Astrocyte (in vitro differentiated cells and primary cell): ENCODE measurements around the gene OTOGL. TPM values are rescaled to one million over a fixed set of nuclear protein-coding genes. Genes with fewer than 3 reads are reported as not detected.
A peak's percentile ranks its signal among the peaks of the same experiment; 100 is the strongest.

ENCODE experiments used
- DNase-seq: peaks from one replicate; pipeline ENCODE4 v3.0.0-alpha.2; 2010; ENCODE audit warnings: low read depth
- FAIRE-seq: peaks from 2 replicates; lab custom pipeline; 2011; peaks lifted over from hg19 to GRCh38; lab: Jason Lieb, UNC
- H2AFZ ChIP-seq: 2 replicates; pipeline ENCODE4 v1.6.0; 2012; ENCODE audit warnings: low read depth, low read length, inconsistent platforms
- H3K27ac ChIP-seq: 2 replicates; pipeline ENCODE4 v1.5.1; 2011; ENCODE audit warnings: low read depth, low read length, inconsistent platforms
- H3K27me3 ChIP-seq: 2 replicates; pipeline ENCODE4 v1.6.0; 2011; ENCODE audit warnings: low read length, inconsistent platforms; ENCODE audit not compliant: insufficient read depth
- H3K36me3 ChIP-seq: 2 replicates; pipeline ENCODE4 v1.5.1; 2011; ENCODE audit warnings: low read length, inconsistent platforms; ENCODE audit not compliant: insufficient read depth
- H3K4me1 ChIP-seq: 2 replicates; pipeline ENCODE4 v1.5.1; 2011; ENCODE audit warnings: low read length, inconsistent platforms; ENCODE audit not compliant: insufficient read depth
- H3K4me2 ChIP-seq: 2 replicates; pipeline ENCODE4 v1.6.0; 2012; ENCODE audit warnings: low read length, inconsistent platforms
- H3K4me3 ChIP-seq: 2 replicates; pipeline ENCODE4 v1.5.1; 2011; ENCODE audit warnings: low read depth, mild to moderate bottlenecking, low read length, inconsistent platforms; ENCODE audit not compliant: insufficient read depth
- H3K79me2 ChIP-seq: 2 replicates; pipeline ENCODE4 v1.6.0; 2012; ENCODE audit warnings: mild to moderate bottlenecking, low read length, inconsistent platforms; ENCODE audit not compliant: insufficient read depth
- H3K9ac ChIP-seq: 2 replicates; pipeline ENCODE4 v1.6.0; 2012; ENCODE audit warnings: mild to moderate bottlenecking, low read length, inconsistent platforms
- H3K9me3 ChIP-seq: 2 replicates; pipeline ENCODE4 v1.5.1; 2012; ENCODE audit warnings: low read depth, mild to moderate bottlenecking, low read length, inconsistent platforms; ENCODE audit not compliant: insufficient read depth
- H4K20me1 ChIP-seq: 2 replicates; pipeline ENCODE4 v1.6.0; 2012; ENCODE audit warnings: low read length, inconsistent platforms; ENCODE audit not compliant: insufficient read depth
- H3K27ac Mint-ChIP-seq: one replicate; pipeline ENCODE4 v1.8.0; 2021; ENCODE audit warnings: mild to moderate bottlenecking, mixed read lengths; ENCODE audit not compliant: unreplicated experiment
- H3K27me3 Mint-ChIP-seq: one replicate; pipeline ENCODE4 v1.8.0; 2021; ENCODE audit warnings: low read depth, mixed read lengths; ENCODE audit not compliant: unreplicated experiment
- H3K36me3 Mint-ChIP-seq: one replicate; pipeline ENCODE4 v1.8.0; 2021; ENCODE audit warnings: low read depth, mixed read lengths; ENCODE audit not compliant: unreplicated experiment
- H3K4me1 Mint-ChIP-seq: one replicate; pipeline ENCODE4 v1.8.0; 2021; ENCODE audit warnings: low read depth, mixed read lengths; ENCODE audit not compliant: unreplicated experiment
- H3K4me3 Mint-ChIP-seq: one replicate; pipeline ENCODE4 v1.8.0; 2021; ENCODE audit warnings: mild to moderate bottlenecking, moderate library complexity, mixed read lengths; ENCODE audit not compliant: unreplicated experiment
- H3K9me3 Mint-ChIP-seq: one replicate; pipeline ENCODE4 v1.8.0; 2021; ENCODE audit warnings: mild to moderate bottlenecking, mixed read lengths; ENCODE audit not compliant: unreplicated experiment
- CTCF ChIP-seq: IDR thresholded peaks from 2 replicates; pipeline ENCODE4 v1.5.1; 2011; ENCODE audit warnings: low read depth, mild to moderate bottlenecking, inconsistent platforms, low read length, moderate library complexity; ENCODE audit not compliant: insufficient read depth
- EZH2 ChIP-seq: IDR thresholded peaks from 2 replicates; pipeline ENCODE4 v1.6.1; 2012; ENCODE audit warnings: mild to moderate bottlenecking, low read length, inconsistent platforms; ENCODE audit not compliant: insufficient read depth
- total RNA-seq: library from RNA; stranded (reverse); gene quantifications from 2 replicates; pipeline ENCODE4 v1.2.1, GENCODE V29; 2021

The OTOGL gene
- total RNA-seq, 1 donor from 2014 or later, result 0.16 TPM

DNA sequence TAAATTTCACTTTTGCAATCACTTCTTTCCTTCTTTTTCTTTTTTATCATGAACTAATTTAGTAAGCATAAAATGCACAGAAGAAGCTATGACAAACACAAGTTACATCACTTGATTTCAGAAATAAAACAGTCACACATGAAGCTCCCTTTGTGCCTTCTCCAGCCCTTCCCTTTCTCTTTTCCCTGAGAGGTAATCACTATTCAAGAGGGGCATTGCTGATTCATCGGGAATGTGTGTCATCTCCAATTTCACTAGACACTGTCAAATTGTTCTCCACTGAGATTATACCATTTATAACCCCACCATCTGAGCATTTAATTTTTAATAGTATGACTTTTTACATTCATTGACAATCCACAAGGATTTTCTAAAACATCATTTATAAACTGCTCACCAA is 253.1 kb downstream of the OTOGL start:
- TF ChIP-seq CTCF (no peak), EZH2 (no peak)
- Histone ChIP-seq H3K4me1 (peaks cover 6% of the 10 kb centered on the region), H3K9me3 (no peaks in the 10 kb centered on the region), H3K4me2 (no peak overlapping the region), H2AFZ (no peak overlapping the region), H3K27ac (no peak overlapping the region), H3K27me3 (no peaks in the 10 kb centered on the region), H3K36me3 (no peaks in the 10 kb centered on the region), H3K4me3 (no peak overlapping the region), H3K9ac (no peak overlapping the region), H3K79me2 (no peaks in the 10 kb centered on the region), H4K20me1 (no peaks in the 10 kb centered on the region)
- H3K36me3 Mint-ChIP-seq, result peaks cover 2% of the 10 kb centered on the region
- H3K27ac Mint-ChIP-seq, result peak overlapping the region; percentile 5
- H3K27me3 Mint-ChIP-seq, result no peaks in the 10 kb centered on the region
- peaks cover 12% of the 10 kb centered on the region for H3K4me1 Mint-ChIP-seq
- DNase-seq (peak; percentile 13), FAIRE-seq (no peak)
- H3K4me3 Mint-ChIP-seq, result no peak overlapping the region
- H3K9me3 Mint-ChIP-seq, result peaks cover 4% of the 10 kb centered on the region

DNA sequence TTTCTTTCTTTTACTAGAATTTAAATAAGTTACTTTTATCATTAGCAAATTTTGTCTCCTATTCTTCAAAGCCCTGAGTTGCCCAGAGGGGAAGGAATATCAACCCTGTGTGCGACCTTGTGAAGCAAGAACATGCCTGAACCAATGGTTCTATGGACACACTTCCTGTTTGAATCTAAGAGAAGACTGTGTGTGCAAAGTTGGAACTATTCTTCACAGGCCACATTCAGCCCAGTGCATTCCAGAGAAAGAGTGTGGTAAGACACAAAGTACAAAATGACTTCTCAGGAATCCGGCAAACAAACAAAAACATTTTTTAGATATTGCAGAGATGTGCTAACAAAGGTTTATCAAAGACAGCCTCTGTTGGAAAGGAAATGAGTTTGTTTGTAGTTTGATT is 253.9 kb downstream of the OTOGL start:
- no peaks in the 10 kb centered on the region for H3K36me3 ChIP-seq
- no peak overlapping the region for H3K4me3 ChIP-seq
- H4K20me1 ChIP-seq, result no peaks in the 10 kb centered on the region
- H2AFZ ChIP-seq, result no peak overlapping the region
- peaks cover 6% of the 10 kb centered on the region for H3K4me1 ChIP-seq
- no peak overlapping the region for H3K4me2 ChIP-seq
- Mint-ChIP-seq H3K9me3 (no peaks in the 10 kb centered on the region), H3K4me1 (peaks cover 12% of the 10 kb centered on the region), H3K27ac (peak overlapping the region; percentile 13), H3K4me3 (no peak overlapping the region), H3K36me3 (no peaks in the 10 kb centered on the region), H3K27me3 (no peaks in the 10 kb centered on the region)
- no peaks in the 10 kb centered on the region for H3K27me3 ChIP-seq
- DNase-seq (peak; percentile 35), FAIRE-seq (no peak)
- H3K9ac ChIP-seq, result no peak overlapping the region
- H3K79me2 ChIP-seq, result no peaks in the 10 kb centered on the region
- no peak for TF ChIP-seq CTCF
- TF ChIP-seq EZH2, result no peak
- no peaks in the 10 kb centered on the region for H3K9me3 ChIP-seq
- H3K27ac ChIP-seq, result no peak overlapping the region

DNA sequence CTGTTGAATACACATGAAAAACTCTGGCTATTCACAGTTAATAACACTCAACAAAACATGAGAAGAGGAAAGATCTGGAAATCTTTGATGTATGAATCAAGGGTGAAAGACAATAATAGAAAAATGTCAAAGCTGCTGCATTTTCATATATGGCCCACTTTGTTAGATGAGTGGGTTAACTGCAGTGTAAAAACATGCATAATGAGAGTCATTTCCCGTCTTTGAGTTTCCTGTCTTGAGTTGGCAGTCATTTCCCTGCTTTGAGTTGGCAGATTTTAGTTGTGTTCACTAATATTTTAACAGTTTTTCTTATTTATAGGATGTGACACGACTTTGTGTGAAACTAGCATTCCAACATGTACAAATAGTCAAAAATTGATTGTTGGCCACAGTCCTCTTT is 256.8 kb downstream of the OTOGL start:
- Histone ChIP-seq H3K9me3 (no peaks in the 10 kb centered on the region), H3K9ac (no peak overlapping the region), H3K27ac (no peak overlapping the region), H4K20me1 (no peaks in the 10 kb centered on the region), H3K79me2 (no peaks in the 10 kb centered on the region), H2AFZ (no peak overlapping the region), H3K4me1 (peaks cover 6% of the 10 kb centered on the region), H3K4me3 (no peak overlapping the region), H3K36me3 (no peaks in the 10 kb centered on the region), H3K27me3 (no peaks in the 10 kb centered on the region), H3K4me2 (no peak overlapping the region)
- Mint-ChIP-seq H3K9me3 (peaks cover under 1% of the 10 kb centered on the region), H3K4me1 (peaks cover 12% of the 10 kb centered on the region), H3K27me3 (no peaks in the 10 kb centered on the region), H3K27ac (no peak overlapping the region), H3K4me3 (no peak overlapping the region), H3K36me3 (no peaks in the 10 kb centered on the region)
- DNase-seq (peak; percentile 26), FAIRE-seq (no peak)
- TF ChIP-seq EZH2 (no peak), CTCF (no peak)
